ENCODE data around the gene KRT86. TPM values are rescaled to one million over a fixed set of nuclear protein-coding genes. Genes with fewer than 3 reads are reported as not detected.

KRT86 gene
- total and polyA plus RNA-seq, 2 experiments from 2014 or later: 0.11 to 0.16 TPM

DNA sequence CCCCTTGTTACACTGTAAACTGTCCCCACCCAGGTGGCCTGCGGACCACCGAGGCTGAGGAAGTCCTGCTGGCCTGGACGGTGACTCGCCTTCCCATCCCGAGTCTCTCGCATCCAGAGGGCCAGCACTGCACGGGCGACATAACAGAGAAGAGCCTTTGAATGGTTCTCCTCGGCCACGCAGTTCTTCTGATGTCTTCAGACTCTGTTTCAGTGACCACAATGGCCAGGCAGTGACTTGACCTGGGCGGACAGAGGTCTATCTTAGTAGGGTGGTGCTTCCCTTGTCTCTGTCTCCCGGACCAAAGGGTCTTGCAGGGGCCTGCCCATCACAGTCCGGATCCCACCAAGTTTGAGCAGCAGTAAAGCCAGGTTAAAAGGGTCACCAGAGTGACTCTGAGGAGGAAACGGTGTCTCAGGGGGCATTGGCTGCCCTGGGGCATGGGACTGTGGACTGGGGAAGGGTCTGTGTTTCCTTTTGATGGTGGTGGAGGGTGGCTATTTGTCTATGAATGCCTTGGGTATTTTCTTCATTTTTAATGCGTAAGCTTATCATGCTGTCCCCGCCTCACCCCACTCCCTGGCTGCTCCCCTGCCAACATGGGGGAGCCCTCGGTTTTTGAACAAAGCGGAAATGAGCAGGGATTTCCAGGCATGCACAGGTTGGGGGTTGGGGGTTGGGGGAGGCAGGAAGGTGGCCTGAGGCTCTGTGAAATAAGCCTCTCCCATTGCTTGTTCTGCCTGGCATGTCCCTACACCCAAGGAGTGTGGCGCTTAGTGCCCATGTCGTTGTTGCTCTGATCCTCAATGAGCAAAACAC is 82.5 kb downstream of the KRT86 start:
- no peaks in the 10 kb centered on the region for H3K36me3 ChIP-seq (ENCODE audit: low read depth)
- H3K4me2 ChIP-seq (ENCODE audit: unreplicated experiment): no peak overlapping the region
- H3K79me2 ChIP-seq (ENCODE audit: insufficient read depth): no peaks in the 10 kb centered on the region
- WGBS, 2 experiments (ENCODE audit: low coverage in 1 of 2, low lambda C conversion rate in 2 of 2, missing lambda C conversion rate in 2 of 2): 75 to 80% methylated on average over 19 to 20 of the region's 20 CpGs
- no peak for DNase-seq
- peaks cover 48% of the 10 kb centered on the region for H3K27me3 ChIP-seq (replicated peaks; ENCODE audit: insufficient read depth)
- no peaks in the 10 kb centered on the region for H3K4me1 ChIP-seq (ENCODE audit: insufficient read depth)
- H3K27ac ChIP-seq: no peak overlapping the region
- H2AFZ ChIP-seq: no peak overlapping the region
- H3K4me3 ChIP-seq: no peak overlapping the region
- no peaks in the 10 kb centered on the region for H4K20me1 ChIP-seq (ENCODE audit: insufficient read depth)
- no peaks in the 10 kb centered on the region for H3K9me2 ChIP-seq (ENCODE audit: insufficient read depth)
- in situ Hi-C loops (cut with MboI): no loop called here
- no peaks in the 10 kb centered on the region for H3K9me3 ChIP-seq (ENCODE audit: low read depth)
- no peak for TF ChIP-seq EZH2 (IDR thresholded peaks at IDR 0.05; ENCODE audit: insufficient read depth, poor library complexity, severe bottlenecking)
- H3F3A ChIP-seq (ENCODE audit: insufficient read depth): no peaks in the 10 kb centered on the region
- H3K9ac ChIP-seq: no peak overlapping the region

Other genes with a start within 250 kb of the KRT86 start
- gene NR4A1, start 223.2 kb upstream of the KRT86 start, total RNA-seq (2014; rRNA removed; shearing (Covaris generic)): 12.5 and 13.1 TPM in 2 replicates
- 10.2 and 11.1 TPM in 2 replicates for gene NR4A1, start 223.2 kb upstream of the KRT86 start, polyA plus RNA-seq (2016; fragmentation: Nextera tagmentation; extraction: Ambion mirVana)
- 113 and 139 TPM in 2 replicates for gene ATG101, start 204.7 kb upstream of the KRT86 start, total RNA-seq (2014; rRNA removed; shearing (Covaris generic))
- gene ATG101, start 204.7 kb upstream of the KRT86 start, polyA plus RNA-seq (2016; fragmentation: Nextera tagmentation; extraction: Ambion mirVana): 77.3 and 77.9 TPM in 2 replicates
- gene SMIM41, start 194.9 kb upstream of the KRT86 start, total RNA-seq (2014; rRNA removed; shearing (Covaris generic)): not detected in 2 replicates
- gene SMIM41, start 194.9 kb upstream of the KRT86 start, polyA plus RNA-seq (2016; fragmentation: Nextera tagmentation; extraction: Ambion mirVana): not detected in 2 replicates
- 0.38 and 0.65 TPM in 2 replicates for gene KRT80, start 82.6 kb upstream of the KRT86 start, total RNA-seq (2014; rRNA removed; shearing (Covaris generic))
- 1.3 TPM in 2 replicates for gene KRT80, start 82.6 kb upstream of the KRT86 start, polyA plus RNA-seq (2016; fragmentation: Nextera tagmentation; extraction: Ambion mirVana)
- gene KRT7, start 41.4 kb upstream of the KRT86 start, total RNA-seq (2014; rRNA removed; shearing (Covaris generic)): 5.7 and 11.0 TPM in 2 replicates
- 14.4 and 17.4 TPM in 2 replicates for gene KRT7, start 41.4 kb upstream of the KRT86 start, polyA plus RNA-seq (2016; fragmentation: Nextera tagmentation; extraction: Ambion mirVana)
- gene KRT81, start 16.9 kb downstream of the KRT86 start, total RNA-seq (2014; rRNA removed; shearing (Covaris generic)): 0.11 TPM in 1 of 2 replicates, not detected in the other
- 0.34 and 0.95 TPM in 2 replicates for gene KRT81, start 16.9 kb downstream of the KRT86 start, polyA plus RNA-seq (2016; fragmentation: Nextera tagmentation; extraction: Ambion mirVana)
- gene KRT83, start 46.8 kb downstream of the KRT86 start, total RNA-seq (2014; rRNA removed; shearing (Covaris generic)): not detected in 2 replicates
- not detected in 2 replicates for gene KRT83, start 46.8 kb downstream of the KRT86 start, polyA plus RNA-seq (2016; fragmentation: Nextera tagmentation; extraction: Ambion mirVana)
- gene KRT85, start 92.8 kb downstream of the KRT86 start, total RNA-seq (2014; rRNA removed; shearing (Covaris generic)): not detected in 2 replicates
- not detected in 2 replicates for gene KRT85, start 92.8 kb downstream of the KRT86 start, polyA plus RNA-seq (2016; fragmentation: Nextera tagmentation; extraction: Ambion mirVana)
- gene KRT84, start 111.0 kb downstream of the KRT86 start, total RNA-seq (2014; rRNA removed; shearing (Covaris generic)): not detected in 2 replicates
- not detected in 2 replicates for gene KRT84, start 111.0 kb downstream of the KRT86 start, polyA plus RNA-seq (2016; fragmentation: Nextera tagmentation; extraction: Ambion mirVana)
- not detected in 2 replicates for gene KRT82, start 131.7 kb downstream of the KRT86 start, total RNA-seq (2014; rRNA removed; shearing (Covaris generic))
- not detected in 2 replicates for gene KRT82, start 131.7 kb downstream of the KRT86 start, polyA plus RNA-seq (2016; fragmentation: Nextera tagmentation; extraction: Ambion mirVana)
- gene KRT75, start 159.7 kb downstream of the KRT86 start, total RNA-seq (2014; rRNA removed; shearing (Covaris generic)): not detected in 2 replicates
- not detected in 2 replicates for gene KRT75, start 159.7 kb downstream of the KRT86 start, polyA plus RNA-seq (2016; fragmentation: Nextera tagmentation; extraction: Ambion mirVana)
- gene KRT6B, start 177.5 kb downstream of the KRT86 start, total RNA-seq (2014; rRNA removed; shearing (Covaris generic)): not detected in 2 replicates
- not detected in 2 replicates for gene KRT6B, start 177.5 kb downstream of the KRT86 start, polyA plus RNA-seq (2016; fragmentation: Nextera tagmentation; extraction: Ambion mirVana)
- not detected in 2 replicates for gene KRT6C, start 199.2 kb downstream of the KRT86 start, total RNA-seq (2014; rRNA removed; shearing (Covaris generic))
- gene KRT6C, start 199.2 kb downstream of the KRT86 start, polyA plus RNA-seq (2016; fragmentation: Nextera tagmentation; extraction: Ambion mirVana): not detected in 2 replicates
- not detected in 2 replicates for gene KRT6A, start 218.6 kb downstream of the KRT86 start, total RNA-seq (2014; rRNA removed; shearing (Covaris generic))
- not detected in 2 replicates for gene KRT6A, start 218.6 kb downstream of the KRT86 start, polyA plus RNA-seq (2016; fragmentation: Nextera tagmentation; extraction: Ambion mirVana)
- not detected in 2 replicates for gene KRT5, start 245.7 kb downstream of the KRT86 start, total RNA-seq (2014; rRNA removed; shearing (Covaris generic))
- gene KRT5, start 245.7 kb downstream of the KRT86 start, polyA plus RNA-seq (2016; fragmentation: Nextera tagmentation; extraction: Ambion mirVana): not detected in 2 replicates